Hepatocyte (in vitro differentiated cells): ENCODE data around the gene FANCI.

ENCODE experiments used
- CTCF ChIP-seq: fragments of 200-600 bp; sonication (generic); IDR thresholded peaks from 2 replicates; pipeline ENCODE4 v1.5.1; 2016; ENCODE audit warnings: antibody characterized with exemption, mild to moderate bottlenecking; ENCODE audit not compliant: poor library complexity
- EZH2 ChIP-seq: fragments of 200-600 bp; sonication (generic); IDR thresholded peaks from 2 replicates; pipeline ENCODE4 v1.6.1; 2016; ENCODE audit warnings: antibody characterized with exemption, mild to moderate bottlenecking, borderline replicate concordance

- TF ChIP-seq CTCF, result peak; percentile 95
- TF ChIP-seq EZH2, result no peak
These were observed 36.9 kb upstream of the FANCI start for GRCh38 chr15:89206908-89207331.
